Erythroblast (primary cell): ENCODE measurements around the gene PRMT6.

Experiments
- GATA1 ChIP-seq: IDR thresholded peaks from 2 replicates; pipeline ENCODE4 v1.6.1; 2011; ENCODE audit warnings: low read depth, mild to moderate bottlenecking, control low read depth, low read length, moderate library complexity
- POLR2A ChIP-seq: IDR thresholded peaks from 2 replicates; pipeline ENCODE4 v1.6.1; 2011; ENCODE audit warnings: mild to moderate bottlenecking, low read length

GRCh38 chr1:107073493-107073892 lies 17.0 kb downstream of the PRMT6 start:
- TF ChIP-seq POLR2A (no peak), GATA1 (no peak)
